Right forelimb (tissue), 1 donor: ENCODE data around the gene BCLAF3.

Experiments used
- DNase-seq: peaks from one replicate; pipeline ENCODE4 v3.0.0-alpha.2; 2018

Gene BCLAF3

DNA sequence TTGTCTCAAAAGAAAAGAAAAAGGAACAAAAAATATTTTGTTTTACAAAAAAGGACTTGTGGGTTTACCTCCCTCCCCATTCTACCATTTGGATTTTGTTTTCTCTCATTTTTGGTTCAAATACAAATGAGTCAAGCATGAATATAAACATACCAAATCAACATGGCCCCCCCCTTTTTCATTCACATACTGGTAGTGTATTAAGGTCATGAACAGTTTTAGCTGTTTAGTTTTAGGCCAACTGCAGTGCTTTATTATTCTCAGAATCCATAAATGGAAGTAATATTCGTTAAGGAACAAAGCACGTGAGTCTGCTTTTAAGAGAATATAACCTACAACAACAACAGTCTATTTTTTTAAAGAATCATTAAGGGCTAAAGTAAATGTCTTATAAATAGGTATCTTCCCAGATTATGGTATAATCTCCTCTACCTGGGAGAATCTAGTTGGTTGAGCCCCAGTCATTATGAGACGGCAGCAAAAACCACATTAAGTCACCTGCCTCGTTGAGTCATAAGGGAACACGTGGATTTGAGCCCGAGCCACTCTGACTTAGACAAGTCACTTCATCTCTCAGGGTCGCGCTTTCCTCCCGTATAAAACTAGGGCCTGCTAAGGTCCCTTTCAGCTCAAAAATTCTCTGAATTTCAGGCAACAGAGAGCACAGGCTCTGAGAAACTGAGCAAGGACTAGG is 26.7 kb downstream of the BCLAF3 start:
- no peak for DNase-seq

DNA sequence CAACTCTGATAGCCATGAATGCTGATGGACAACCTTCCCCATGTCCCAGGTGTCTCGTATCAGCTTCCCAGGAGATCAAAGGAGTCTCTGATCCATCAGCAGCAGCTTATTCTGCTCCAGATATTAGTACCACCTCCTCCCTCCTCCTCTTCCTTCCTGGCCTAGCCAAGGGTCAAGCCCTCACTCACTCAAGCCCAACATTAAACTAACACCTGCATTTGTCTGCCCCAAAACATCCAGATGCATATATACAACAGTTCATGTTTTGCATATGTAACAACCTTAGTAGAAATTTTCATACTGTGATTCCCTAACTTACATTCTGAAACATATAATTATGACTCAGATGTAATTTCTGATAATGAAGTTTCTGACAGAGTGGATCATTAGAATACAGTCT is 29.9 kb downstream of the BCLAF3 start:
- no peak for DNase-seq

- DNase-seq: no peak
Observed at GRCh38 chrX:19958552-19959486, 32.0 kb downstream of the BCLAF3 start.

GRCh38 chrX:19956923-19957322 is 33.9 kb downstream of the BCLAF3 start:
- DNase-seq: no peak

DNA sequence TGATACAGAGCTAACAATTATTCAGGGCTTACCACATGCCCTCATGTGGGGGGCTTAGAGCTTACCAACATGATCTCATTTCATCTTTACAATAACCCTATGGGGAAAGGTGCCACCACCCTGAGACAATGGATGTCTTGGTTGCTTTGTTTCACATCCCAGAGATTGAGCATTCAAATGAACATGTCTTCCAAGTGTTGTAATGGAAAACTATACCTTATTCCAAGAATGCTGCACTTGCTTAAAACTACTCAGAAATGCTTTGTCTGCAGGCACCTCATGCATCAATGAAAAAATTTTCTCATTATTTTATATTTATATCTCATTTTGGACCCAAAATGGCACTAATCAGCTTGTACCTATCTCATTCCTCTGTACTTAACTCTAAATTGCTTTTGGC is 34.6 kb downstream of the BCLAF3 start:
- no peak for DNase-seq

GRCh38 chrX:19955306-19955705 is 35.6 kb downstream of the BCLAF3 start:
- DNase-seq: no peak

- DNase-seq: no peak
Observed at GRCh38 chrX:19954335-19955096, 36.3 kb downstream of the BCLAF3 start.

- DNase-seq: no peak
Observed at GRCh38 chrX:19953145-19953544, 37.7 kb downstream of the BCLAF3 start.

GRCh38 chrX:19949340-19949739 is 41.5 kb downstream of the BCLAF3 start:
- DNase-seq: no peak

DNA sequence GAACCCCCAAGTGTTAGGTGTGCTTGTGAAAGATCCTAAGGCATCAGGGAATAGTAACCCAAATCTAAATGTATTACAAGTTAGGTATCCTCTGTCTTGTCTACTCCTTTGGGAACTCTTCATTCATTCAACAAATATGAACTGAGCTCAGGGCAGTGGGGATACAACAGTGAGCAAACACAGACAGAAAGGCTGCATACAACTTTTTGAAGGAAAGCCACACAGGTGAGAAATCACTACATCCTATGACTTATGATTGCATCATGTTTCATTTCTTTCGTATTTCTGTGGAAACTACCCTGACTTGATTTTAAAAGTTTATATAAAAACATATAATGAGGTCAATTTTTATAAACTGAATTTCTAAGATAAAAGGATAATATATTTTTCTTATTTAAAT is 43.2 kb downstream of the BCLAF3 start:
- no peak for DNase-seq
